HEK293 (cell line): ENCODE data around the gene CD83.

Experiments
- GLIS1 ChIP-seq: fragments of 450-650 bp; formaldehyde crosslinking; IDR thresholded peaks from 2 replicates; pipeline ENCODE4 v1.5.1; 2016; ENCODE audit warnings: missing biosample characterization, missing genetic modification characterization
- SP2 ChIP-seq: fragments of 450-650 bp; formaldehyde crosslinking; IDR thresholded peaks from 2 replicates; pipeline ENCODE4 v1.5.1; 2016; ENCODE audit warnings: missing biosample characterization, missing genetic modification characterization
- TCF7L2 ChIP-seq: IDR thresholded peaks from 2 replicates; pipeline ENCODE4 v1.6.1; 2011; ENCODE audit warnings: low read depth, mild to moderate bottlenecking, inconsistent platforms, low read length, moderate library complexity, borderline replicate concordance
- ZNF175 ChIP-seq: fragments of 450-650 bp; formaldehyde crosslinking; IDR thresholded peaks from 2 replicates; pipeline ENCODE4 v1.5.1; 2016; ENCODE audit warnings: missing biosample characterization, missing genetic modification characterization
- ZNF274 ChIP-seq, 2 experiments: fragments of 200-500 bp in 1 of 2; fragments of 450-650 bp in 1 of 2; sonication (Bioruptor generic) in 1 of 2; formaldehyde crosslinking in 1 of 2; IDR thresholded peaks; 2 replicates each; pipeline versions ENCODE4 v1.5.1 to v1.6.1; 2014 to 2016; ENCODE audit warnings: borderline replicate concordance in 1 of 2, inconsistent platforms in 1 of 2, low read length in 1 of 2, missing biosample characterization in 1 of 2, missing genetic modification characterization in 1 of 2
- TF ChIP-seq, protein P1 (sequence below): fragments of 450-650 bp; formaldehyde crosslinking; IDR thresholded peaks from 2 replicates; pipeline ENCODE4 v1.5.1; 2016; ENCODE audit warnings: missing biosample characterization, missing genetic modification characterization
- TF ChIP-seq, protein P2 (sequence below): fragments of 450-650 bp; formaldehyde crosslinking; IDR thresholded peaks from 2 replicates; pipeline ENCODE4 v1.5.1; 2017; ENCODE audit warnings: missing biosample characterization, missing genetic modification characterization
- TF ChIP-seq, protein P3 (sequence below): fragments of 450-650 bp; formaldehyde crosslinking; IDR thresholded peaks from 2 replicates; pipeline ENCODE4 v1.5.1; 2017; ENCODE audit warnings: missing biosample characterization, mild to moderate bottlenecking, missing genetic modification characterization, moderate library complexity

DNA sequence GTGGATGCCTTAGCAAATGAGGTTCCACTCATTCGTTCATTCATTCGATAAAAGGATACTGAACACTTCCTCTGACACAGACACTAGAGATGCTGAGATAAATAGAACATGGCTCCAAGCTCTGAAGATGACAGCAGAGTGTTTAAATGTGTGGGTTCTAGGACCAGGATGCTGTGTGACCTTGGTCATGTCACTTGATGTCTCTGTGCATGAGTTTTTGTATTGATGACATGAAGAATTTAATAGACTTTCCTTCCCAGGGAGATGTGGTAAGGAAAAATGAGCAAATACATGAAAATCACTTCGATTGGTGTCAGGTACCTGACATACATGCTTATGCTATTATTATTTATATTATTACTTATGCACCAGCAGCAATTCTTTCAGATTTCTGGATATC is 34.3 kb upstream of the CD83 start:
- TF ChIP-seq, protein P1, sequence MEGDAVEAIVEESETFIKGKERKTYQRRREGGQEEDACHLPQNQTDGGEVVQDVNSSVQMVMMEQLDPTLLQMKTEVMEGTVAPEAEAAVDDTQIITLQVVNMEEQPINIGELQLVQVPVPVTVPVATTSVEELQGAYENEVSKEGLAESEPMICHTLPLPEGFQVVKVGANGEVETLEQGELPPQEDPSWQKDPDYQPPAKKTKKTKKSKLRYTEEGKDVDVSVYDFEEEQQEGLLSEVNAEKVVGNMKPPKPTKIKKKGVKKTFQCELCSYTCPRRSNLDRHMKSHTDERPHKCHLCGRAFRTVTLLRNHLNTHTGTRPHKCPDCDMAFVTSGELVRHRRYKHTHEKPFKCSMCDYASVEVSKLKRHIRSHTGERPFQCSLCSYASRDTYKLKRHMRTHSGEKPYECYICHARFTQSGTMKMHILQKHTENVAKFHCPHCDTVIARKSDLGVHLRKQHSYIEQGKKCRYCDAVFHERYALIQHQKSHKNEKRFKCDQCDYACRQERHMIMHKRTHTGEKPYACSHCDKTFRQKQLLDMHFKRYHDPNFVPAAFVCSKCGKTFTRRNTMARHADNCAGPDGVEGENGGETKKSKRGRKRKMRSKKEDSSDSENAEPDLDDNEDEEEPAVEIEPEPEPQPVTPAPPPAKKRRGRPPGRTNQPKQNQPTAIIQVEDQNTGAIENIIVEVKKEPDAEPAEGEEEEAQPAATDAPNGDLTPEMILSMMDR (tag by site-specific recombination) = no peak
- no peak for TF ChIP-seq GLIS1 (tag by site-specific recombination)
- TF ChIP-seq, protein P2, sequence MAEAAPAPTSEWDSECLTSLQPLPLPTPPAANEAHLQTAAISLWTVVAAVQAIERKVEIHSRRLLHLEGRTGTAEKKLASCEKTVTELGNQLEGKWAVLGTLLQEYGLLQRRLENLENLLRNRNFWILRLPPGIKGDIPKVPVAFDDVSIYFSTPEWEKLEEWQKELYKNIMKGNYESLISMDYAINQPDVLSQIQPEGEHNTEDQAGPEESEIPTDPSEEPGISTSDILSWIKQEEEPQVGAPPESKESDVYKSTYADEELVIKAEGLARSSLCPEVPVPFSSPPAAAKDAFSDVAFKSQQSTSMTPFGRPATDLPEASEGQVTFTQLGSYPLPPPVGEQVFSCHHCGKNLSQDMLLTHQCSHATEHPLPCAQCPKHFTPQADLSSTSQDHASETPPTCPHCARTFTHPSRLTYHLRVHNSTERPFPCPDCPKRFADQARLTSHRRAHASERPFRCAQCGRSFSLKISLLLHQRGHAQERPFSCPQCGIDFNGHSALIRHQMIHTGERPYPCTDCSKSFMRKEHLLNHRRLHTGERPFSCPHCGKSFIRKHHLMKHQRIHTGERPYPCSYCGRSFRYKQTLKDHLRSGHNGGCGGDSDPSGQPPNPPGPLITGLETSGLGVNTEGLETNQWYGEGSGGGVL = no peak
- TF ChIP-seq, protein P3, sequence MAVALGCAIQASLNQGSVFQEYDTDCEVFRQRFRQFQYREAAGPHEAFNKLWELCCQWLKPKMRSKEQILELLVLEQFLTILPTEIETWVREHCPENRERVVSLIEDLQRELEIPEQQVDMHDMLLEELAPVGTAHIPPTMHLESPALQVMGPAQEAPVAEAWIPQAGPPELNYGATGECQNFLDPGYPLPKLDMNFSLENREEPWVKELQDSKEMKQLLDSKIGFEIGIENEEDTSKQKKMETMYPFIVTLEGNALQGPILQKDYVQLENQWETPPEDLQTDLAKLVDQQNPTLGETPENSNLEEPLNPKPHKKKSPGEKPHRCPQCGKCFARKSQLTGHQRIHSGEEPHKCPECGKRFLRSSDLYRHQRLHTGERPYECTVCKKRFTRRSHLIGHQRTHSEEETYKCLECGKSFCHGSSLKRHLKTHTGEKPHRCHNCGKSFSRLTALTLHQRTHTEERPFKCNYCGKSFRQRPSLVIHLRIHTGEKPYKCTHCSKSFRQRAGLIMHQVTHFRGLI = no peak
- no peak for TF ChIP-seq ZNF175 (tag by site-specific recombination)
- no peak for TF ChIP-seq SP2 (tag by site-specific recombination)
- TF ChIP-seq ZNF274 (IDR thresholded peaks at IDR 0.05; ENCODE audit: low read length) = no peak
- no peak for TF ChIP-seq ZNF274 (tag by site-specific recombination; IDR thresholded peaks at IDR 0.05; ENCODE audit: borderline replicate concordance)
- no peak for TF ChIP-seq TCF7L2
